Kasumi-1 (cell line): ENCODE results near the gene MOB3A.
A peak's percentile ranks its signal among the peaks of the same experiment; 100 is the strongest.

Experiments used
- DNase-seq, 2 experiments: peaks; one replicate each; lab custom pipeline; 2025; lab: John Stamatoyannopoulos, UW

The MOB3A gene

GRCh38 chr19:2046046-2046907 lies 49.8 kb downstream of the MOB3A start:
- DNase-seq = no peak

GRCh38 chr19:2045501-2046045 lies 50.6 kb downstream of the MOB3A start:
- no peak for DNase-seq

DNA sequence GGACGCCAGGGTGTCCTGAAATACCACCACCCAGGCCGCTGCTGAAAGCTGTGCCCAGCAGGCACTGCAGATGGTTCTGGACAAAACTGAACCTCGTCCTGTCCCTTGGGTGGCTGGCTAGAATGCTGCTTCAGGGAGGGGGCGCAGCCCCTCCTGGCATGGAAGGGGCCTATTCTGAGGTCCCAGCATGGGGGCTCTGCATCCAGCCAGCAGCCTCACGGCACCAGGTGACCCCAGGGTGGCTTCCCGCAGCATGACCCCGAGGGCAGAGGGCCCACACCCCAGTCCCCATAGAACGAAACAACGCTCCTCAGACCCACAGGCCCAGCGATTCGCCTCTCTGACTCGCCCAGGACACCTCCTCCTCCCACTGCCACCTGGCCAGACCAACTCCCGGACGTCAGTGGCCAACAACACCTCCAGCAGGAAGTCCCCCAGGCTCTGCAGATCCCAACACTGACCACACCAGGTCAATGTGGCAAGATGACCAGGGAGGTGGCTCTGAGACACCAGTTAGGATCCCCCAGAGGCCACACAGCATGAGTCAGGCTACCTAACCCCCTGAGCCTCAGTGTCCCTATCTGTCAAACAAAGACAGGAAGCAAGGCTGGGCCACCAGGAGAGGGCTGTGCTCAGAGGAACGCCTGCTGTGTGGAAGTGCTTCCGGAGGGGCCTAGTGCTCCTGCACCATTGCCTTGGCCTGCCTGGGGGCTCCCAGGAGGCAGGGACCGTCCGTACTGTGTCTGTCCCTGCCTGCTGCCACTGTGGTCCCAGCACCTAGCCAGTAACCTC lies 51.2 kb downstream of the MOB3A start:
- DNase-seq = no peak

GRCh38 chr19:2043961-2044708 lies 52.0 kb downstream of the MOB3A start:
- no peak for DNase-seq

GRCh38 chr19:2043251-2043641 lies 52.9 kb downstream of the MOB3A start:
- no peak for DNase-seq

DNA sequence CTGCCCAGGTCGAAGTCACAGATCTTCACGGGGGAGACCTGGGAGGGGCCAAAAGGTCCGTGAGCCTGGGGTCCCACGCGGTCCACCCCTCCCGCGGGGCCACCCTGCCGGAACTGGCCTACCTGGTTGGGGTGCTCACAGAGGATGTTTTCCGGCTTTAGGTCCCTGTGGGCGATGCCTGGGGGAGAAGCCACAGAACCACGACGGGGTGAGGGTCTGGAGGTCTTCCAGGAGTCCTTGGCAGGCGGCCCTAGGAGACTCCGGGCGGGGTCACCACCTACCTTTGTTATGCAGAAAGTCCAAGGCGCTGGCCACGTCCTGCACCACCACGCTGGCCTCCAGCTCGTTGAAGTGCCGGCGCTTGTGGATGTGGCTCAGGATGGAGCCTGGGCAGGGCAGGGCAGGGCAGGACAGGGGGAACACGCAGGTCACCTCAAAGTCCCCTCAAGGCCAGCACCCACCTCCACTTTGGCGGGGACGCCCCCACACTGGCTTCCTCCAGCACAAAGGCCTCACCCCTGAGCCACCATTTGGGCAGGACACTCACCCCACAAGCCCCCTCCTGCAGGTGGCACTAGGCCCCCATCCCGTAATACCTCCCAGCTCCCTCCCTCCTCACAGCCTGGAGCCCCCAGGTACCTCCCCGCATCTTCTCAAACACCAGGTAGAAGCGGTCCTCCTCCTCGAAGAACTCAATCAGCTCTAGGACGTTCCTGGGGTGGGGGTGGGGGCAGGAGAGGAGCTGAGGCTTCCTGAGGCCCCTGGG lies 53.5 kb downstream of the MOB3A start:
- no peak for DNase-seq

- peak; percentile 68 to 88 for DNase-seq
Observed at GRCh38 chr19:2041683-2042484, 54.2 kb downstream of the MOB3A start.

GRCh38 chr19:2041433-2041682 lies 54.8 kb downstream of the MOB3A start:
- DNase-seq = no peak

DNA sequence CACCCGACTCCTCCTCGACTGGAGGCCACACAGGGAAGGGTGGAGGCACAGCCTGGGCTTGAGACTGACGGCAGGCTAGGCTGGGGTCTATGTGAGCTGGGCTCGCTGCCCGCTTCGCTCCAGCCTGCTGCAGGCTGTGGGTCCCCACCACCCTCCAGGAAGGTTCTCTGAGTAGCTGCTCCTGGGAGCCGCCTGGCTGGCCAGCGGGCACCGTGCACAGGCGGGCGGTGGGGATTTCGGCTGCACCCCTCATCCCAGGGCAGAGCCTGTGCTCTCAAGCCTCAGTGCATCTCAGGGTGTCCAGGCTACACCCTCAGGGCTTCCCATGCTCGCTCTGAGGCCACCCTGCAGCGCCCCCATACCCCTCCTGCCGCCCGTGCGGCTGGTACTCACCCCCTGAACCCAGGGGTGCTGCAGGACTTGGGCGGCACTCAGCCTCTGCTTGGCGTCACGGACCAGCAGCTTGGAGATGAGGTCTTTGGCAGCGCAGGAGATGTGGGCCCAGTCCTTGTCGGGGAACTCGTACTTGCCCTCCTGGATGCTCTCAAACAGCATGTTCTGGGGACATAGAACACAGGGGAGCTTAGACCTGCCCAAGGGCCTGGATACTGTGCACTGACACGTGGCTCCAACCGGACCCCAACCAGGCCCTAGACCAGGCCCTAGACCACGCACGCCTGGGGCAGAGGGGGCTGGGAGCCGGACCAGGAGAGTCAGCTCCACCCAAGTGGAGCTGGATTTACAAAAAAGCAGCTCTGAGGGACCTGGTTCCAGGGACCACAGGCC lies 55.3 kb downstream of the MOB3A start:
- no peak for DNase-seq

DNA sequence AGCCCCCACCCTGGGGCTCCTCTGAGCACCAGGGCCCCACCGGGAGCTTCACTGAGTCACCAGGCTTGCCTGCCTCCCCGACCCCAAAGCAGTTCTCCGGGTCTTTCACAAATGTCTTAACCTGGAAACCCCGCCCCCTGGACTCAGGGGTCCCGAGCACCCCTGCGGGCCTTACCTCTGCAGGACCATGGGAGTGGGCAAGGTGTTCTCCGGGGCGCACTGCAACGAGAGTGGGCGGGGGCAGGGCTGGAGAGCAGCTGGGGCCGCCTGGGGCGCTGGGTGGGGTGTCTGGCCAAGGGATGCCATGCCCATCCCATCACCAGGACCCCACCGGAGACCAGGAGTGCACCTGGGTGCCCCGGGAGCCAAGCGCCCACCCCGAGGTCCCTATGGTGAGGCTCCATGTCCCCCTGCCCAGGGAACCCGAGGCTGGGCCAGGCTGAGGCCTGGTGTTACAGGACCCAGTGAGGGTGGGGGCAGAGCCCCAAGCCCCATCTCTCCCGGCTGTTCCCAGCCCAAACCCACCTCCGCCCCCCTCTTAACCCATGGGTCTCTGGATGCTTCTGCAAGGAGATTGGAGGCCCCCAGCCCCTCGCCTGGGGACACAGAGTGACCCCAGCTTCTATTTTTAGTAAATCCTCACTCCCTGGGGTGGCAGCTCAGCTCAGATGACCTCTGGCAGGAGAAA lies 56.0 kb downstream of the MOB3A start:
- DNase-seq = no peak

GRCh38 chr19:2039089-2039958 lies 56.8 kb downstream of the MOB3A start:
- no peak for DNase-seq

DNA sequence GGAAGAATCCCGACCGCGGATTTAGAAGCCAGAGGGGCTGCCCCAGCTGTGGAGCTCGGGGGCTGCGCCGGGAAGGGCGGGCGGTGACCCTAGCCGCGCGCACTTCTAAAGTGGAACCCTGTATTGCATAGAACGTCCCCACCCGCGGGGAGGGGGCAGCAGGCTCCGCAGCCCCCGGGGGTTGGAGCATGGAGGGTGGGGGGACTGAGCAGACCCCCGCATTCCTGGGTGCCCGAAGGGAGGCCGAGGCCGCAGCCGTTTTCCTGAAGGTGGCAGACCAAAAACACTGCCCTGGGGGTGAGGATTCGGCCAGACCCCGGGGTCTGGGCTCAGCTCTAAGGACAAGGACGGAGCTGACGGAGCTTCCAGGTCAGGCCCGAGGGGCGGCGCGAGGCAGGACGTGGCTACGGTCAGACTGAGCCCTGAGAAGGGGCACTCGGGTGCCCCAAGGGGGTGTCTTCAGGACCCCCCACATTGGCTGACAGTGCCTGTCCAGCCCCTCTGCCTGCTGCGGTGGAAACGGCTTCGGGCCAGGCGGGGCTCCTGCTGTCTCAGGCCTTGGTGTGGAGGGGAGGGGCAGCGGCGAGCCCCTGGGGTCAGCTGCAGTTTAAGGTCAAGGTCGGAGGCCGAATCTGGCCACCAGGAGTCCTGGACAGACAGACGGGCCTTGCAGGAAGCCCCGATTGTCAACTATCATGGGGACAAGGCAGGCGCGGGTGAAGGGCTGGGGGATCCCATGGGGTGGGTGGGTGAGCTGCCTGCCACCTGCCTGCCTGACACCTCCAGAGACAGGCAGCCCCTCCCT lies 57.6 kb downstream of the MOB3A start:
- DNase-seq = no peak

DNA sequence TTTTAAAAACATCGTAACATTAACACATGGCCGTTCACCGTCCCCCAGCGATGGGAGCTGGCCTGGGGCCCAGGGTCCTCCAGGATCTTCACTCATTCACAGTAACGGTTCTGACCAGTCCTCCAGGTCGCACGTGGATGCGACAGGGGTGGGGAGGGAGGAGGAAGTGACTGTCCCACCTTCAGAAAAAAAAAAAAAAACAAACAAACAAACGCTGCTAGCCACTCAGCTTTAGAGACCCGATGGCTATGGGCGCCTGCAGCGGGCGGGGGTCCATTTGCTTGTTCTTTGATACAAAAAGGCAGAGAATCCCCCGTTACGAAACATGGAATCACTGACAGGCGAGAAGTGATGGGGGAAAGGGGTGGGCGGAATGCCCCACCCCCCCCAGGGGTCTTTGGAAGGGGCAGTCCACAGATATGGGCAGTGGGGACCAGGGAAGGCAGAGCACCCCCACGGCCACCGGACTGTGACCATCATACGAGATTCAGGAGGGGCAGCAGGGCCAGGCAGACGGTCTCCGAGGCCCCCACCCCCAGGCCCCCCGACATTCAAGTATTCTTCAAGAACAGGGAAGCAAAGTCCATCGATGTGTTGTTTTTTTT lies 58.4 kb downstream of the MOB3A start:
- no peak for DNase-seq

- no peak for DNase-seq
Observed at GRCh38 chr19:2036424-2036823, 59.7 kb downstream of the MOB3A start.

GRCh38 chr19:2035590-2035991 lies 60.5 kb downstream of the MOB3A start:
- no peak for DNase-seq

DNA sequence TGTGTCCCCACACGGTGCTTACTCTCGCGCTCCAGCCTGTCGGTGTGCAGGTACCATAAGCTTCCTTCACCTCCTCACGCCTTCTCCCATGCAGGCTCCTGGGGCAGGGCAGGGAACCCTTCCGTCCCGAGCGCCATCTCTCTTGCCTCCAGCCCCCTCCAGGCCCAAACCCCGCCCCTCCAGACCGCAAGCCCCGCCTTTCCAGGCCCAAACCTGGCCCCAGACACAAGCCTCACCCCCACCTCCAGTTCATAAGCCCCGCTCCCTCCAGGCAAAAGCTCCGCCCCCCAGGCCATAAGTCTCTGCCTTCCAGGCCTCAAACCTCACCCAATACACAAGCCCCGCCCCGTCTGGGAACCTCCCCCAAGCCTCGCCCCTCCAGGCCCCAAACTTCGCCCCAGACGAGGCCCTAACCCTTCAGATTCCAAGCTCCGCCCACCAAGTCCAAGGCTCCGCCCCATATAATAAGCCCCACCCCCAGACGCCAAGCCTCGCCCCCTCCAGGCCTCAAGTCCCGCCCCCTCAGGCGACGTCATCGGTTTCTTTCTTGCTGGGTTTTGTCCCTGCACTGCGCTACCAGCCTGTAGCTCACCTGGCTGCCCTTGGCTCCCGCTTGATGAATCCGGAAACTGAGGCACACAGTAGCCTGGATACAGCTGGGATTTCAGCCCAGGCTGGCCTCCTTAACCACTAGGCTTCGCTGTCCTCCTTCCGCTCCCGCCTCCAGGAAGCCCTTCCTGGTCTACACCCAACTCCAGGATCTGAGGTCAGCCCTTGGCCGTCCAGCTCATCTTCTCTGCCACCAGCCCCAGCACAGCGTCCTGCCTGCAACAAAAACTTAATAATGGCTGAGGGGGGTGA lies 61.2 kb downstream of the MOB3A start:
- DNase-seq = peak in 1 of 2 experiments; percentile 5
